Subcutaneous abdominal adipose tissue (tissue), 5 donors: Measurements from ENCODE around the gene NDUFB7.

ENCODE experiments used
- H3K27ac ChIP-seq: one replicate; pipeline ENCODE4 v1.7.0; 2013; ENCODE audit warnings: low read depth, mild to moderate bottlenecking, inconsistent platforms, low read length, moderate library complexity
- H3K27me3 ChIP-seq, 5 donors: one replicate each; pipeline ENCODE4 v1.7.0; 2013; ENCODE audit warnings: low read length in 5 of 5, inconsistent platforms in 1 of 5; ENCODE audit not compliant: control insufficient read depth in 5 of 5, insufficient read depth in 4 of 5
- H3K36me3 ChIP-seq, 5 donors: one replicate each; pipeline ENCODE4 v1.7.0; 2013; ENCODE audit warnings: low read length in 5 of 5; ENCODE audit not compliant: control insufficient read depth in 5 of 5, insufficient read depth in 5 of 5
- H3K4me1 ChIP-seq, 5 donors: one replicate each; pipeline ENCODE4 v1.7.0; 2013; ENCODE audit warnings: low read length in 5 of 5, mild to moderate bottlenecking in 3 of 5, moderate library complexity in 1 of 5; ENCODE audit not compliant: control insufficient read depth in 5 of 5, insufficient read depth in 5 of 5
- H3K4me3 ChIP-seq, 5 donors: one replicate each; pipeline ENCODE4 v1.7.0; 2013; ENCODE audit warnings: low read length in 5 of 5, low read depth in 1 of 5
- H3K9ac ChIP-seq, 5 donors: one replicate each; pipeline ENCODE4 v1.7.0; 2013; ENCODE audit warnings: low read length in 5 of 5, mild to moderate bottlenecking in 4 of 5, moderate library complexity in 3 of 5
- H3K9me3 ChIP-seq, 5 donors: one replicate each; pipeline ENCODE4 v1.7.0; 2013; ENCODE audit warnings: low read length in 5 of 5; ENCODE audit not compliant: control insufficient read depth in 5 of 5
- donor health status: healthy.
- donor health status: healthy.
- donor health status: healthy.
- donor health status: healthy.
- donor health status: healthy.

NDUFB7 gene

DNA sequence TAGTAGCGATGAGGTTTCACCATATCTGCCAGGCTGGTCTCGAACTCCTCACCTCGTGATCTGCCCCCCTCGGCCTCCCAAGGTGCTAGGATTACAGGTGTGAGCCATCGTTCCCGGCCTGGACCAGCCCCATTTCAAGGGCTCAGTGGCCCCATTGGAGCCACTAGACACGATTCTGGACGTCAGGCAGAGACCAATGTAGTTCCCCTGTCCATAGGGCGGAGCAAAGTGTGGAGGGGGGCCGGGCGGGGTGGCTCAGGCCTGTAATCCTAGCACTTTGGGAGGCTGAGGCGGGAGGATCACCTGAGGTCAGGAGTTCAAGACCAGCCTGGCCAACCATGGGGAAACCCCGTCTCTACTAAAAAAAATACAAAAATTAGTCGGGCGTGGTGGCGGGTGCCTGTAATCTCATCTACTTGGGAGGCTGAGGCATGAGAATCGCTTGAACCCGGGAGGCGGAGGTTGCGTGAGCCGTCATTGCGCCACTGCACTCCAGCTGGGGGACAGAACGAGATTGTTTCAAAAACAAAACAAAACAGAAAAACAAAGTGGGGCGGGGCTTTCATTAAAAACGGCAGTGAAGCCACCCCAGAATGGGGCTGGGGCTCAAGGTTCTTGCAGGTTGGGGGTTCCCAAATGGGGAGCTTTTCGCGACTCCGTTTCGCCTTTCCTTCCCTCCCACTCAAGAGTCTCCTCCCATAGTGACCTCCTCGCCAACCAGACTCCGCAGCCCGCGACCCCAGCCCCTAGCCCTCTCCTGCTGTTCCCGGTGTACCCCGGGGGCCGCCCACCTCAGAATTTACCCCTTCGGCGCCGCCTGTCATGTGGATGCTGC, 43.2 kb downstream of the NDUFB7 start:
- no peaks in the 10 kb centered on the region for H3K27me3 ChIP-seq
- H3K36me3 ChIP-seq = no peaks in the 10 kb centered on the region
- peak overlapping the region; percentile 69 to 96 (median 78) for H3K4me3 ChIP-seq
- no peaks in the 10 kb centered on the region for H3K9me3 ChIP-seq
- H3K4me1 ChIP-seq = peaks cover 0 to 35% (median 29%) of the 10 kb centered on the region in 5 donors
- H3K9ac ChIP-seq = peak overlapping the region in 3 of 5 donors; percentile 40 to 62 (median 52)
- no peak overlapping the region for H3K27ac ChIP-seq

DNA sequence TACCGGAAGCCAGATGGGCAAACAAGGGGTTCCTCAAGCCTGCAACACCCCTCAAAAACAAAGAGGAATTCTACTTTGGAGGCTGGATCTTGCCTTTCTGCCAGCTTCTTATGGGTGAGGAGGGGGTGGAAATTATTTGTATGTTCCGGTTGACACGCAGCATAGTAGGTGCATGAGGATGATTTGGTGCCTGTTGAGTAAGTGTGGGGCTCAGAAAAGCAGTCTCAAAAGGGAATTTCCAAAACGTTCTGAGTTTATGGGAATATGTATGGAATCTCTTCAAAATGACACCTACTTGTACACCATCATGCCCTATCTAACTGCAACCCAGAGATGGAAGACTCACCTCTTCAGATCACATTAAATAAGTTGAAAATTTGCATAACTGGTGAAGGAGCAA, 45.4 kb downstream of the NDUFB7 start:
- Histone ChIP-seq H3K9me3 (no peaks in the 10 kb centered on the region), H3K4me1 (peaks cover 0 to 22% (median 21%) of the 10 kb centered on the region in 5 donors), H3K9ac (no peak overlapping the region), H3K27me3 (no peaks in the 10 kb centered on the region), H3K4me3 (no peak overlapping the region), H3K36me3 (no peaks in the 10 kb centered on the region), H3K27ac (no peak overlapping the region)

DNA sequence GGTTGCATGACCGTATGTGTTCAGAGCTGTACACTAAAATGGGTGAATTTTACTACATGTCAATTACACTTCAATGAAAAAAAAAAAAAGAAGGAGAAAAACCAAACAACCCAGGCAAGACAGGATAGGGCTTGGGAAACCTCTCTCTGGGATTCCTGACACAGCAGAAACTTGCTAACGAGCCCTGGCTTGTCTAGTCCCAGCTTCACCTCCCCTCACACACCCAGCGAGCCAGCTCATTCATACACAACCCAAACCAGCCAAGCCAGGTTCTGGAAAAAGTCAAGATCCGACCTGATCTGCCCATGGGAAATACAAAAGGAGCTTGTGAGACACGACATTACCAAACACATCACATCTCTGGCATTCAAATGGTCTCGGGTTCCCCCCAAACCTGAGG, 46.1 kb downstream of the NDUFB7 start:
- H3K36me3 ChIP-seq = no peaks in the 10 kb centered on the region
- H3K27ac ChIP-seq = no peak overlapping the region
- no peak overlapping the region for H3K4me3 ChIP-seq
- no peak overlapping the region for H3K9ac ChIP-seq
- peaks cover 0 to 17% (median 15%) of the 10 kb centered on the region in 5 donors for H3K4me1 ChIP-seq
- no peaks in the 10 kb centered on the region for H3K9me3 ChIP-seq
- no peaks in the 10 kb centered on the region for H3K27me3 ChIP-seq

DNA sequence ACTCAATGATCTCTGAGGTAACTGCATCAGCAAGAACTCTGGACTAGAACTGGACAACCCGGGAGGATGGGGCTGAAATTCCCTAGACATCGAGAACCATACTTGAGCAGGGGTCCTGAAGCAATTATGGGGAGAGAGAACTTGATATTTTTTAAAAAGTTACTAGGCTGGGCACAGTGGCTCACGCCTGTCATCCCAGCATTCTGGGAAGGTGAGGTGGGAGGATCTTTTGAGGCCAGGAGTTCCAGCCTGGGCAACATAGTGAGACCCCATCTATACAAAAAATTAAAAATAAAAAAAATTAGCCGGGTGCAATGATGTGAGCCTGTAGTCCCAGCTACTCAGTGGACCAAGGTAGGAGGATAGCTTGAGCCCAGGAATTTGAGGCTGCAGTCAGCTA, 51.3 kb downstream of the NDUFB7 start:
- Histone ChIP-seq H3K36me3 (peaks cover 0 to 18% (median 12%) of the 10 kb centered on the region in 5 donors), H3K9ac (no peak overlapping the region), H3K9me3 (no peaks in the 10 kb centered on the region), H3K27ac (peak overlapping the region; percentile 96), H3K27me3 (no peaks in the 10 kb centered on the region), H3K4me3 (no peak overlapping the region), H3K4me1 (peaks cover 12 to 36% (median 21%) of the 10 kb centered on the region in 5 donors)

DNA sequence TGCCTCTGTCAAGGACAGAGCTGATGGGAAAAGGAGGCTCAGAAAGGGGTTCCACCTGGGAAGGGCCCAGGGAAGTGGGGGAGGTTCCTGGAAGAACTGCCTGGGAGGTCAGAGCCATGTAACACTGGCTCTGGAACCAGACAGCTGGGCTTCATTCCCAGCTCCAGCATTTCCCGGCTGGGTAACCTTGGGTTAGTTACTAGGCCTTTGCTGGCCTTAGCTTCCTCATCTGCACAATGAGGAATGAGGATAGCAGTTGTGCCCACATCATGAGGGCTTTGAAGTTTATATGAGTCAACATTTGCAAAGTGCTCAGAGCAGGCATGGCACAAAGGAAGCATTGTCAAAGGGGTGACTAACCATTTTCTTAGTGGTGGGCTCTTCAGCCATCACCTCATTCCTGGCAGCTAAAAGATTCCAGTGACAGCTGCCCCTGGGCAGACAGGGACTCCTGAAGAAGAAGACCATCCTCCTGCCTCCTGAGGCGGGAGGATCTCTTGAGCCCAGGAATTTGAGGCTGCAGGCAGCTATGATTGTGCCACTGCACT, 51.9 kb downstream of the NDUFB7 start:
- Histone ChIP-seq H3K36me3 (peaks cover 0 to 24% (median 18%) of the 10 kb centered on the region in 5 donors), H3K27me3 (no peaks in the 10 kb centered on the region), H3K27ac (peak overlapping the region; percentile 96), H3K9ac (peak overlapping the region in 2 of 5 donors; percentile 2 to 55), H3K4me3 (no peak overlapping the region), H3K4me1 (peaks cover 13 to 42% (median 27%) of the 10 kb centered on the region in 5 donors), H3K9me3 (no peaks in the 10 kb centered on the region)

DNA sequence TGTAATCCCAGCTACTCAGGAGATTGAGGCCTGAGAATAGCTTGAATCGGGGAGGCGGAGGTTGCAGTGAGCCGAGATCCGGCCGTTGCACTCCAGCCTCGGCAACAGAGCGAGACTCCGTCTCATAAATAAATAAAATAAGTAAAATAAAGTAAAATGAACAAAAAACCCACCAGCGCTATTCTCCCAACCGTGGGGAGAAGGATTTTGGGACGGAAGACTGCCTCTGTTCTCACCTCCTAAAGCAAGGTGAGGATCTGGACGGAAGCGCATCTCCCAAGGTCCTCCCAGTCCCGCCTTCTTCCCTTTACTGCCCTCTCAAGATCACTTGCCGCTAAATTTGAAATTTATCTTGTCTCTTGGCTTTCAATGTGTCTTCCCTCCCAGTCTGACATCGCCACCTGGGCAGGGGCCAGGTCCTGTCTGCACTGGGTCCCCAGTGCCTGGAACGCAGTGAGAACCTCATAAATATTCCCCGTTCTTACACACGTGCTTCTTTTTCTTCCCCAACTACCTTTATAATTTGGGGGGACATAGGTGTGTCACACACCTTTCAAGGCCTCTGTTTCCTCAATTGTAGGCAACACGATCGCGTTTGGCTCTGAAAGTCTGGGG, 52.5 kb downstream of the NDUFB7 start:
- Histone ChIP-seq H3K36me3 (peaks cover 0 to 29% (median 24%) of the 10 kb centered on the region in 5 donors), H3K4me3 (no peak overlapping the region), H3K4me1 (peaks cover 17 to 48% (median 33%) of the 10 kb centered on the region in 5 donors), H3K27me3 (no peaks in the 10 kb centered on the region), H3K9me3 (no peaks in the 10 kb centered on the region), H3K9ac (peak overlapping the region in 3 of 5 donors; percentile 2 to 83 (median 79)), H3K27ac (peak overlapping the region; percentile 96)

DNA sequence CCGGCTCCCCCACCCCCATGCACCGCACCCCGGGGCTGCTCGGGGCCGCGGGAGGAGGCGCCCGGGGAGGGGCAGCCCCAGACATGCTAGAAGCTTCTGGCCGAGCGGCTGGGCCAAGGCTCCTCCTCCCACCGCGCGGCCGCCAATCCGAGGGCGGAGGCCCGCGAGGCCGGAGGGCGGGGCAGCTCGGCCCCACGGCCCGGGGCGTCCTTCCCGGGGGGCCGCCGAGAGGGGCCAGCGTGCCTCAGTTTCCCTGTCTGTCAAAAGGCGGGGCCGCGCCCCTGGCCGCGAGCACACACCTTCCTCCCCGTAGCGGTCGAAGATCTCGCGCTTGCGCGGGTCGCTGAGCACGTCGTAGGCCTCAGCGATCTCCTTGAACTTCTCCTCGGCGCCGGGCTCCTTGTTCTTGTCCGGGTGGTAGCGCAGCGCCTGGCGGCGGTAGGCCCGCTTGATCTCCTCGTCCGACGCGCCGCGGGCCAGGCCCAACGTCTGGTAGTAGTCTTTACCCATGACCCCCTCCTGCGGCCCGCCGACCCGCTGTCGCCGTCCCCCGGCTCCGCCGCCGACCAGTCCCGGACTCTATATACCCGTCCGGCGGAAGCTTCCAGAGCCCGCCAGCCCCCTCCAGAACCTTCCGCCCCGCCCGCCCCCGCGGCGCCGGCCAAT, 53.9 kb downstream of the NDUFB7 start, which contains the start of gene DNAJB1:
Gene DNAJB1 (minus strand): TSS at position 558 of the 666 bp plus-strand sequence. CDS start 48 bp downstream, at position 510.
- Histone ChIP-seq H3K36me3 (peaks cover 0 to 40% (median 27%) of the 10 kb centered on the region in 5 donors), H3K4me3 (peak within 1 kb of the TSS; percentile 86 to 98 (median 93)), H3K9me3 (no peaks in the 10 kb centered on the region), H3K9ac (peak within 1 kb of the TSS; percentile 90 to 98 (median 97)), H3K27me3 (no peaks in the 10 kb centered on the region), H3K4me1 (peaks cover 25 to 50% (median 36%) of the 10 kb centered on the region in 5 donors), H3K27ac (peak within 1 kb of the TSS; percentile 98)

DNA sequence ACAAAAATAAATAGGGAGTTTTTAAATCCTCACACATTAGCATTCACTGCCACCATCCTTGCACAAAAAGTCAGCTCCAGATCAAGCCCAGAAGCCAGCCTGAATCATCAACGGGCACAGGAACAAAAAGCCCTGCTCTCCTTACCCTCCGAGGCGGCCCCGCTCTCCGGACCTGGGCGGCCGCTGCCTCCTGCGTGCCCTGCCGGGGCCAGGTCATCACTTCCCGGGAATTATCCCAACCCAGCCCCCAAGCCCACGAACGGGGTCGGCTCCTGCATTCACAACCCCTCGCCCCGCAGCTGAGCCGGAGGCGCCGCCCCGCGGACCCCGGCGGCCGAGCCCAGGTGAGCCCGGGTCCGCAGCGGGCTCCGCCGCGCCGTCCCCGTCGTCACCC, 54.4 kb downstream of the NDUFB7 start:
- no peaks in the 10 kb centered on the region for H3K27me3 ChIP-seq
- peak overlapping the region; percentile 86 to 98 (median 93) for H3K4me3 ChIP-seq
- peak overlapping the region; percentile 75 to 98 (median 93) for H3K9ac ChIP-seq
- H3K27ac ChIP-seq = peak overlapping the region; percentile 98
- no peaks in the 10 kb centered on the region for H3K9me3 ChIP-seq
- peaks cover 29 to 54% (median 41%) of the 10 kb centered on the region in 5 donors for H3K4me1 ChIP-seq
- peaks cover 0 to 42% (median 27%) of the 10 kb centered on the region in 5 donors for H3K36me3 ChIP-seq

DNA sequence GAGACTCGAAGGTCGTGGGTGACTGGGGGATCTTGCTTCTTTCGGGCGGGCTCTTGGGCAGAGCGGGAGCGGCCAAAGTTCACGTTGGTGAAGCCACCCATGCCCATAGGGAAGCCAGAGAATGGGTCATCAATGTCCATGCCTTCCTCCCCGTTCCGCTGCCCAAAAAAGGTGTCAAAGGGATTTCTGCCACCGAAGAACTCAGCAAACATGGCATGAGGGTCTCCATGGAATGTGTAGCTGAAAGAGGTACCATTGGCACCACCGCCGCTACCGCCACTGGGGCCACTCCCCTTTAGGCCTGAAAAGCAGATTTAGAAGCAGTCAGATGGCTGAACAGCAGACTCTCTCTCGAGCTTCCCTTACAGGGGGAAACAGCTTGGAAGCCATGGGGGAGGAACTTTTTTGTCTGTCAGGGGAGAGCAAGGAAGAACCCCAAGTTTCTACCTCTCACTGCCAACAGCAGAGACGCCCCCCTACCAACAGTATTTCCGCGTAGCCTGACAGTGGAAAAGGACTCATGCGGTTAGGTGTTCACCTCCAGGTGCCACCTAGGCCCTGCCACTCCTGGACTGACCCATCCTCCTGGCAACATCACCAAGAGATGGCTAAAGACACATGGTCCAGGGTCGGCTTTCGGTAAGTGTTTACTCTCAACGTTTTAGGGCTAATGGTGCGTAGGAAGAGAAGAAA, 55.0 kb downstream of the NDUFB7 start:
- Histone ChIP-seq H3K9me3 (no peaks in the 10 kb centered on the region), H3K27ac (peak overlapping the region; percentile 98), H3K4me3 (peak overlapping the region; percentile 86 to 98 (median 93)), H3K4me1 (peaks cover 29 to 54% (median 42%) of the 10 kb centered on the region in 5 donors), H3K27me3 (no peaks in the 10 kb centered on the region), H3K9ac (peak overlapping the region; percentile 75 to 98 (median 93)), H3K36me3 (peaks cover 0 to 42% (median 27%) of the 10 kb centered on the region in 5 donors)
